PC-9 (cell line): ENCODE results near the gene SCAMP3. TPM values are rescaled to one million over a fixed set of nuclear protein-coding genes. Genes with fewer than 3 reads are reported as not detected.

ENCODE experiments used
- BruUV-seq: library from RNA; stranded (reverse); fragments of 400-500 nt; replicated peaks from 2 replicates; lab custom pipeline; 2021; lab: Mats Ljungman, UMichigan
- CTCF ChIA-PET: fragments of 300-600 bp; sonication (Branson Sonifier 250); formaldehyde crosslinking; loops from one replicate; lab custom pipeline; 2022; ENCODE audit warnings: antibody characterized with exemption; lab: Charles Lee
- POLR2A ChIA-PET: fragments of 300-600 bp; sonication (Branson Sonifier 250); formaldehyde crosslinking; loops from one replicate; lab custom pipeline; 2022; ENCODE audit warnings: antibody characterized with exemption; ENCODE audit not compliant: unreplicated experiment; lab: Charles Lee
- DNase-seq, 2 experiments: peaks; one replicate each; pipeline versions ENCODE4 v3.0.0 to v3.0.0-alpha.2; 2015 to 2022; ENCODE audit warnings: mixed read lengths in 1 of 2
- H2AFZ ChIP-seq: fragments of 200-600 bp; sonication (generic); 2 replicates; pipeline ENCODE4 v1.8.1; 2017; ENCODE audit warnings: antibody characterized with exemption
- H3F3A ChIP-seq: fragments of 200-600 bp; sonication (generic); 2 replicates; pipeline ENCODE4 v1.8.1; 2017; ENCODE audit warnings: antibody characterized with exemption, mild to moderate bottlenecking, low read depth; ENCODE audit not compliant: insufficient read depth
- H3K27ac ChIP-seq: fragments of 200-600 bp; sonication (generic); 2 replicates; pipeline ENCODE4 v1.6.1; 2016; ENCODE audit warnings: mixed run types
- H3K27me3 ChIP-seq: fragments of 200-600 bp; sonication (generic); 2 replicates; pipeline ENCODE4 v1.6.1; 2016; ENCODE audit warnings: low read depth, mixed run types; ENCODE audit not compliant: insufficient read depth
- H3K36me3 ChIP-seq: fragments of 200-600 bp; sonication (generic); 2 replicates; pipeline ENCODE4 v1.6.1; 2016; ENCODE audit warnings: low read depth, mixed run types
- H3K4me1 ChIP-seq: fragments of 200-600 bp; sonication (generic); replicated peaks from 2 replicates; pipeline ENCODE4 v1.6.1; 2016; ENCODE audit warnings: mixed run types; ENCODE audit not compliant: insufficient read depth
- H3K4me2 ChIP-seq: fragments of 200-600 bp; sonication (generic); 2 replicates; pipeline ENCODE4 v1.6.1; 2017; ENCODE audit warnings: mixed run types
- H3K4me3 ChIP-seq: fragments of 200-600 bp; sonication (generic); 2 replicates; pipeline ENCODE4 v1.6.1; 2016; ENCODE audit warnings: mixed run types
- H3K79me2 ChIP-seq: fragments of 200-600 bp; sonication (generic); 2 replicates; pipeline ENCODE4 v1.6.1; 2017; ENCODE audit warnings: low read depth, mixed run types
- H3K9me2 ChIP-seq: fragments of 200-600 bp; sonication (generic); 2 replicates; pipeline ENCODE4 v1.8.1; 2017; ENCODE audit warnings: mild to moderate bottlenecking; ENCODE audit not compliant: insufficient read depth
- H3K9me3 ChIP-seq: fragments of 200-600 bp; sonication (generic); 2 replicates; pipeline ENCODE4 v1.8.1; 2016; ENCODE audit warnings: low read depth; ENCODE audit not compliant: insufficient read depth
- H4K20me1 ChIP-seq: fragments of 200-600 bp; sonication (generic); 2 replicates; pipeline ENCODE4 v1.8.1; 2017; ENCODE audit not compliant: insufficient read depth
- EZH2 ChIP-seq: fragments of 200-600 bp; sonication (generic); IDR thresholded peaks from 2 replicates; pipeline ENCODE4 v1.8.0; 2017; ENCODE audit warnings: antibody characterized with exemption, low read depth
- intact Hi-C: fragments of 100-400 bp; cut with micrococcal nuclease; formaldehyde crosslinking; loops from one replicate; pipeline ENCODE4 v1.10.0; 2022; ENCODE audit not compliant: unreplicated experiment
- total RNA-seq: library from RNA; stranded (reverse); gene quantifications from 2 replicates; pipeline ENCODE4 v1.2.3, GENCODE V29; 2021
- TF ChIP-seq, protein P1 (sequence below): fragments of 200-600 bp; sonication (generic); conservative IDR thresholded peaks from 2 replicates; pipeline ENCODE4 v1.6.1; 2017; ENCODE audit warnings: mixed run types, antibody characterized with exemption, mild to moderate bottlenecking, moderate library complexity

Gene SCAMP3
- total RNA-seq, 1 experiment from 2014 or later, result 64.1 TPM

GRCh38 chr1:155295942-155296267 lies 33.7 kb upstream of the SCAMP3 start:
- POLR2A ChIA-PET, result no interaction called here
- no peak overlapping the region for H3K4me3 ChIP-seq
- H3K9me2 ChIP-seq, result no peaks in the 10 kb centered on the region
- no peaks in the 10 kb centered on the region for H3K4me1 ChIP-seq
- H3K9me3 ChIP-seq, result no peaks in the 10 kb centered on the region
- CTCF ChIA-PET, result no interaction called here
- BruUV-seq, result no TSS peak
- H4K20me1 ChIP-seq, result no peaks in the 10 kb centered on the region
- no peak overlapping the region for H2AFZ ChIP-seq
- no peak overlapping the region for H3K4me2 ChIP-seq
- intact Hi-C loops, result no loop called here
- no peak for TF ChIP-seq EZH2
- TF ChIP-seq, protein P1, sequence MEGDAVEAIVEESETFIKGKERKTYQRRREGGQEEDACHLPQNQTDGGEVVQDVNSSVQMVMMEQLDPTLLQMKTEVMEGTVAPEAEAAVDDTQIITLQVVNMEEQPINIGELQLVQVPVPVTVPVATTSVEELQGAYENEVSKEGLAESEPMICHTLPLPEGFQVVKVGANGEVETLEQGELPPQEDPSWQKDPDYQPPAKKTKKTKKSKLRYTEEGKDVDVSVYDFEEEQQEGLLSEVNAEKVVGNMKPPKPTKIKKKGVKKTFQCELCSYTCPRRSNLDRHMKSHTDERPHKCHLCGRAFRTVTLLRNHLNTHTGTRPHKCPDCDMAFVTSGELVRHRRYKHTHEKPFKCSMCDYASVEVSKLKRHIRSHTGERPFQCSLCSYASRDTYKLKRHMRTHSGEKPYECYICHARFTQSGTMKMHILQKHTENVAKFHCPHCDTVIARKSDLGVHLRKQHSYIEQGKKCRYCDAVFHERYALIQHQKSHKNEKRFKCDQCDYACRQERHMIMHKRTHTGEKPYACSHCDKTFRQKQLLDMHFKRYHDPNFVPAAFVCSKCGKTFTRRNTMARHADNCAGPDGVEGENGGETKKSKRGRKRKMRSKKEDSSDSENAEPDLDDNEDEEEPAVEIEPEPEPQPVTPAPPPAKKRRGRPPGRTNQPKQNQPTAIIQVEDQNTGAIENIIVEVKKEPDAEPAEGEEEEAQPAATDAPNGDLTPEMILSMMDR, result no peak
- no peak for DNase-seq
- no peak overlapping the region for H3K27ac ChIP-seq
- H3F3A ChIP-seq, result no peaks in the 10 kb centered on the region
- no peaks in the 10 kb centered on the region for H3K79me2 ChIP-seq
- no peaks in the 10 kb centered on the region for H3K27me3 ChIP-seq
- no peaks in the 10 kb centered on the region for H3K36me3 ChIP-seq

DNA sequence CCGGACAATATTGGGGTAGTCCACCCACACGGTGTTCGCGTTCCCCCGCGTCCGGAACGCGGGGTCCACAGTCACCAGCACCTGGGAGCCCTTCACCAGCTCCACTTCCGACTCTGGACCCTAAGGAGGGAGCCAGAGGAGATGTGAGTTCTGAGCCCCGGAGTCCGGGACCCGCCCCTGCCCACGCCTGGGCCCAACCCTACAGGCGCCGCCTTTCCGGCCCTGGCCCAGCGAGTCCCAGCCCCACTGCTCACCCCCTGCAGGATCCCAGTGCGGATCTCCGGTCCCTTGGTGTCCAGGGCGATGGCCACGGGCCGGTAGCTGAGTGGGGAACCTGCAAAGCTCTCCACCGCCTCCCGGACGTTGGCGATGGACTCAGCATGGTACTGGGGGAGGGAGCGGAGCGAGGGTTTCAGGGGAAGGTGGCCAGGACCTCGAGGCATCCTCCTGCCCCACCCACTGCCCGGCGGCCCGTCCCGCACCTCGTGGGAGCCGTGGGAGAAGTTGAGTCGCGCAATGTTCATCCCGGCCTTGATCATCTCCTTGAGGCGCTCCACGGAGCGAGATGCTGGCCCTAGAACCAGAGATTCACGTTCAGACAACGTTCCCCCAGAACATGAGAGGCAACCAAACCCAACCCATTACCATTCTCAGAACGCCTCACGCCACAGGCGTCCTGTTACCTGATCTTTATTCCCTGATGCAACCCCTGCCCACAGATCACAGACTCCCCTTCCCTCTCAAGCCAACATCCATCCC lies 33.2 kb upstream of the SCAMP3 start:
- no peaks in the 10 kb centered on the region for H3K9me3 ChIP-seq
- H3K4me3 ChIP-seq, result no peak overlapping the region
- H3K79me2 ChIP-seq, result no peaks in the 10 kb centered on the region
- no peaks in the 10 kb centered on the region for H4K20me1 ChIP-seq
- no peaks in the 10 kb centered on the region for H3K9me2 ChIP-seq
- no peak overlapping the region for H3K27ac ChIP-seq
- H3K4me1 ChIP-seq, result no peaks in the 10 kb centered on the region
- no peak for TF ChIP-seq EZH2
- TF ChIP-seq, protein P1, result no peak
- H3F3A ChIP-seq, result no peaks in the 10 kb centered on the region
- no peak overlapping the region for H3K4me2 ChIP-seq
- H3K27me3 ChIP-seq, result no peaks in the 10 kb centered on the region
- no TSS peak for BruUV-seq
- ChIA-PET CTCF (no interaction called here), POLR2A (interaction anchor here (0.6 kb wide), 1 partner anchor 19 kb away, joined by 4 read pairs; no protein-coding TSS in a partner anchor)
- intact Hi-C loops, result no loop called here
- no peaks in the 10 kb centered on the region for H3K36me3 ChIP-seq
- no peak overlapping the region for H2AFZ ChIP-seq
- DNase-seq, result no peak

DNA sequence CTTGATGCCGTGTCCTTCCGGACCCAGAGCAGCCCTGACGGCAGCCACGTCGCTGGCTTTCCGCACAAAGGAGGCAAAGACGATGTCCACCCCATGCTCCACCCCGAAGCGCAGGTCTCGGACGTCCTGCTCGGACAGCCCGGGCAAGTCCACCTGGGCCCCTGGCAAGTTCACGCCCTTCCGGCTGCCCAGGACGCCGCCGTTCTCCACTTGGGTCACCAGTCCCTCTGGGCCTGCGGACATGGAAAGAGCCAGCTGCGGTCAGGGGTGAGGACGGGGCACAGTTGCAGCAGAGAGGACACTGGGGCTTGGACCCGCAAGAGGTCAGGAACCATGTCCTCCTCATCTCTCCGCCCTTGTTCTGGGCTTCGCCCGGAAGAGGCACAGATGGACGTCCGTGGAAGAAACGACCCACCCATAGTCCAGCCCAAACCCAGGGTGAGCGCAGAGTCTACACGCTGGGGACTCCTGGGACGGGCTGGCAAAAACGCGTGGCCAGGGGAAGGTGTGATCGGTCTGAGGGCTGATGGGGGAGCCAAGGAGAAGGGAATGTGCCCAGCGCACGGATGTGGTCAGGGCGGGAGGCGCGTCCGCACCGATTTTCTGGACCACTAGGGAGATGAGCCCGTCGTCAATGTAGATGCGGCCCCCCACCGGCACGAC lies 32.5 kb upstream of the SCAMP3 start:
- H3K9me2 ChIP-seq, result no peaks in the 10 kb centered on the region
- TF ChIP-seq, protein P1, result no peak
- no peak for TF ChIP-seq EZH2
- no peak overlapping the region for H2AFZ ChIP-seq
- no peak overlapping the region for H3K27ac ChIP-seq
- no peaks in the 10 kb centered on the region for H3K79me2 ChIP-seq
- no TSS peak for BruUV-seq
- POLR2A ChIA-PET, result interaction anchor here (0.6 kb wide), 1 partner anchor 18 kb away, joined by 4 read pairs; no protein-coding TSS in a partner anchor
- H3K4me2 ChIP-seq, result no peak overlapping the region
- H3K4me1 ChIP-seq, result no peaks in the 10 kb centered on the region
- no peaks in the 10 kb centered on the region for H3K9me3 ChIP-seq
- no peaks in the 10 kb centered on the region for H3K27me3 ChIP-seq
- H3F3A ChIP-seq, result no peaks in the 10 kb centered on the region
- intact Hi-C loops, result no loop called here
- CTCF ChIA-PET, result no interaction called here
- H3K4me3 ChIP-seq, result no peak overlapping the region
- no peaks in the 10 kb centered on the region for H4K20me1 ChIP-seq
- DNase-seq, result no peak
- H3K36me3 ChIP-seq, result no peaks in the 10 kb centered on the region
